ENCODE results near the gene SCMH1.
A peak's percentile ranks its signal among the peaks of the same experiment; 100 is the strongest.
"Not testable (repeated sequence)": the region's sequence is repeated elsewhere in the genome, so short reads cannot be mapped to it uniquely, and the experiment has no call there.

Gene SCMH1

DNA sequence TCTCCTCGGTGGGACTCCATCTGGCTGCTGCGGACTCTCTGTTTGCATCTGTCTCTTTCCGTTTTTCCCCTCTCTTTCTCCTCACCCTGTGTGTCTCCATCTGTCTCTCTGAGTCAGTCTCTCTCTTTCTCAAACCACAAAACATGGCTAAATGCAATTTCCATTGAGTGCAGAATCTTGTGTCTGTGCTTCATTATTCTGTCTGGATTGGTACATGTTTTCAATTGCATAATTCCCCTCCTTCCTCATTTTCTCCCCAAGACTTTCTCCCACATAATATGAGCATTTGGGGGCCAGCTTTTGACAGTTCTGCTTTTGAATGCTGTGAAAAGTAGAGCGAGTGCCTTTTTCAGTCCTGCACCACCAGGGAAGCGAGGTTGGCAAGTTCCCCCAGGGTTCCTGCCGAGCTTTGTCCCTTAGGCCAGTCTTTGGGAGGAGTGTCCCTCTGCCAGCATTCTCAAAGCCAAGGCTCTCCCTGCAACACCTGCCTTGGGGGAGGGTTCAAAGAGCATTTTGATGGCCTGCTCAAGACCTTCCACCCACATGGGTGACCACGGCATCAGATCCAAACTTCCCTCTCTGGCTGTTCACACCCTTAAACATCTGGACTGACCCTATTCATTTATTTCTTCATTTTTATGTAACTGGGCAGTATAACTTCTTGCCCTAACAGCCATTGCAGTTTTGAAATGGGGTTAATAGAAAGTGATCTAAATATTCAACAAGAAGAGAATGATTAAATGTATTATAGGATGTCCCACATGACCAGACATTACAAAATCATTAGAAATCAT lies 32.8 kb upstream of the SCMH1 start:
- FAIRE-seq (no peak), DNase-seq (ENCODE audit: insufficient read length, low spot score) (no peak)
- TF ChIP-seq POLR2A (IDR thresholded peaks at IDR 0.05; ENCODE audit: low read depth, low read length) = no peak

GRCh38 chr1:41272601-41273000 lies 30.5 kb upstream of the SCMH1 start:
- no peak for DNase-seq (ENCODE audit: insufficient read length, low spot score)

DNA sequence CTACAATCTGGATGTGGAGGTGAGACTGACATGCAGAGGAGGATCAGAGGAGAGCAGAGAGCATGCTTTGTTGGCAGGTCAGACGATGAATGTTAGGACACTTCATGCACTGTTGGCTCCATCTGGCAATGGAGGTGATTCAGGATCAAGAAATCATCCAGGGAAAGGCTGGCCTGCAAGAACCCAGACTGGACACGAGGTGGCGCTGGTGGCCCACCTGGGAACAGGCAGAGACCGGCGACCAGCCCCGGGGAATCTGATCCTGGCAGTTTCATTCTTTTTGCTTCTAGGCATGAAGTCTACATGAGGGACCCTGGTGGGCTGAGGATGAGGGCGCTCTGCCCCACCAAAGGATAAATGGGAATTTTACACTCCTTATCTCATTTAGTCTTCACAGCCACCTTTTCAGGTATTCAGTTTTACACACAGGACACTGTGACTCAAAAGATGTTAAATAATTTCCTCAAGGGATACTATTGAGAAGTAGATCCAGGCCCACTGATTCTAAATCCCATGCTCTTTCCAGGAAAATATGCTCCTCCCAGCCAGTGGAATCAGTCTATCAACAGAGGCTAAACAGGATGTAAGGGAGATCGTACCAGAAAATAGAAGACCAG lies 26.2 kb upstream of the SCMH1 start:
- TF ChIP-seq POLR2A (IDR thresholded peaks at IDR 0.05; ENCODE audit: low read depth, low read length) = no peak
- FAIRE-seq = peak; percentile 78
- DNase-seq (ENCODE audit: insufficient read length, low spot score) = peak; percentile 93

More at GRCh38 chr1:41272601-41273000, 30.5 kb upstream of the SCMH1 start:
- no peak for TF ChIP-seq POLR2A (IDR thresholded peaks at IDR 0.05; ENCODE audit: low read depth, low read length)
- no peak for FAIRE-seq

DNA sequence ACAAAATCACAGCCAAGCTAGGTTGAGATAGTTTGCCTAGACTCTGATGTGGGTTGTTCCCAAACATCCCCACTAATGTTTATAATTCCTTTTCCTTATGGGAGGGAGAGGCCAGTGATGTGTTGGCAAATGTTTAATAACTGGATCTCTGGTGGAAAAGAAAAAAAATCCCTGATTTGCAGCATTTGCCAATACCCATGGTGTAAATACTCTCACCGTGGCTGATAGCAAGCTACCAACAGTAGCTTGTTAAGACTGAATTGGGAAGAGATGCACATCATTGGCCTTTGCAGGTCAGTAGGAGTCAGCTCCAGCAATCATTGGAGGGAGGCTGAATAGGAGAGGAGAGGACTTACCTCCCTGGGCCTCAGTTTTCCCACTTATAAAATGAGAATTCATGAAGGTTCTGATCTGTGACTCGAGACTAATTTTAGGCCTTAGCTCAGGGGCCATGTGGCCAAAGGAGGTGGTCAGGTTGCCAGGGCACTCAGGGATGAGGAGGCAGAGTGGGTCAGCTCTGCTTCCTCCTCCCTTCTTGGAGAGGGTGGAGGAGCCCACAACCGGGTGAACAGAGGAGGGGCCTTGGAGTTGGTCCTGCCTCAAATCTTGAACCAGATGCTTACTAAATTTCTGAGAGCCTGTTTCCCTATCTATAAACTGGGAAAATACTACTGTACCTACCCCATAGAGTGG lies 20.0 kb upstream of the SCMH1 start:
- no peak for TF ChIP-seq POLR2A (IDR thresholded peaks at IDR 0.05; ENCODE audit: low read depth, low read length)
- no peak for FAIRE-seq

GRCh38 chr1:41260768-41261167 lies 18.7 kb upstream of the SCMH1 start:
- FAIRE-seq = no peak
- no peak for DNase-seq (ENCODE audit: insufficient read length, low spot score)
- TF ChIP-seq POLR2A (IDR thresholded peaks at IDR 0.05; ENCODE audit: low read depth, low read length) = no peak

More for the DNA sequence above, 20.0 kb upstream of the SCMH1 start:
- DNase-seq (ENCODE audit: insufficient read length, low spot score) = no peak

DNA sequence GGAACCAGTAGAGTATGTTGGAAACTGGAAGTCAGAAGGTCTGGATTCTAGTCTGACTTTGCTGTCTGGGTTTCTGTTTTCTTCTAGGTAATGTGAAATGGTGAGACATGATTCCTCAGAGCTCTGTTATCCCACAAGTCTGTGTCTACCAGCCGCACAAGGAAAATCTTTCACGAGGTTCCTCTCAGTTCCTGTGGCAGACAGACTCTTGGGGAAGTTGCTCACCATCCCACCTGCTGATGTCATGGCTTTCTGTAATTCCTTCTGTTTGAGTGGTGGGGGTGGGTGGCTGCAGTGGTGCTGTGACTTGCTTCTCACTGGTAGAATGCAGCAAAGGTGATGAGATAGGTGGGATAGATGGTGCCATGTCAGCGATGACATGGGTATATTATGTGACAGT lies 17.1 kb upstream of the SCMH1 start:
- TF ChIP-seq POLR2A (IDR thresholded peaks at IDR 0.05; ENCODE audit: low read depth, low read length) = no peak
- FAIRE-seq (no peak), DNase-seq (ENCODE audit: insufficient read length, low spot score) (no peak)

- DNase-seq (ENCODE audit: insufficient read length, low spot score) = no peak
- FAIRE-seq = no peak
- TF ChIP-seq POLR2A (IDR thresholded peaks at IDR 0.05; ENCODE audit: low read depth, low read length) = no peak
Measured at GRCh38 chr1:41255978-41256377, 13.9 kb upstream of the SCMH1 start.

GRCh38 chr1:41251120-41251519 lies 9.0 kb upstream of the SCMH1 start:
- not testable (repeated sequence) for FAIRE-seq; DNase-seq (ENCODE audit: insufficient read length, low spot score)

DNA sequence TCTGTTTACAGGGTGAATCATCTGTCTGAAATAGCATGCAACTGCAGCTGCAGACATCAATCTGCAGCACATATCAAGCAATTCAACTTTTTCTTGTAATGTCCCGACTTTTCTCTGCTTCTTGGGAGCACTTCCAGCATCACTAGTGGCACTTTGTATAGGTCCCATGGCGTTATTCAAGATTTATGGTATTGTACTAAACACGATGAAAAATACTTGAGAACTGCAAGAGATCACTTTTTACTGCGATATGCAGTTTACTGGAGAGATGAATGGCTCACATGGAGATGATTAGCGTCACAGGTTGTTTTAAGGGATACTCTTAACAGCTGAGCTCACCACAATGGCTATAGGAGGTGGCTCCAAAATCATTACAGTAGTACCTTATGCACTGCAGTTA lies 7.2 kb upstream of the SCMH1 start:
- FAIRE-seq (no peak), DNase-seq (ENCODE audit: insufficient read length, low spot score) (no peak)
- no peak for TF ChIP-seq POLR2A (IDR thresholded peaks at IDR 0.05; ENCODE audit: low read depth, low read length)

DNA sequence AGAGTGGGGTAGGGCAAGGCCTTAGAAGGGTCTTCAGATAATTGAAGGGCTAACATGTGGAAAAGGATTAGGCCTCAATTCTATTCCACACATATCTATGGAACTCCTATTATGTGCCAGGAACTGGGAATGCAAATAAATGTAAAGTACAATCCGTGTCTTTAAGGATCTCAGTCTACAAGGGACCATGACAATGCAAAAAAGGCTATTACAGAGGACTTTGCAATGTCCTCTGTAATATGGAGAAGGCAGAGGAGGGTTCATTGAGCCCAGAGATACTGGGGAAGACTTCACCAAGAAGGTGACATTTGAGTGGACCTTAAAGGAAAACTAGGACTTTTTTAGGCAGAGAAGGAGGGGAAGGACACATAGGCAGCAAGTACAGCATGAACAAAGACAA lies 4.5 kb upstream of the SCMH1 start:
- no peak for TF ChIP-seq POLR2A (IDR thresholded peaks at IDR 0.05; ENCODE audit: low read depth, low read length)
- FAIRE-seq (no peak), DNase-seq (ENCODE audit: insufficient read length, low spot score) (no peak)

- no peak for FAIRE-seq
- DNase-seq (ENCODE audit: insufficient read length, low spot score) = no peak
- TF ChIP-seq POLR2A (IDR thresholded peaks at IDR 0.05; ENCODE audit: low read depth, low read length) = no peak
Measured at GRCh38 chr1:41245659-41246058, 3.6 kb upstream of the SCMH1 start.

DNA sequence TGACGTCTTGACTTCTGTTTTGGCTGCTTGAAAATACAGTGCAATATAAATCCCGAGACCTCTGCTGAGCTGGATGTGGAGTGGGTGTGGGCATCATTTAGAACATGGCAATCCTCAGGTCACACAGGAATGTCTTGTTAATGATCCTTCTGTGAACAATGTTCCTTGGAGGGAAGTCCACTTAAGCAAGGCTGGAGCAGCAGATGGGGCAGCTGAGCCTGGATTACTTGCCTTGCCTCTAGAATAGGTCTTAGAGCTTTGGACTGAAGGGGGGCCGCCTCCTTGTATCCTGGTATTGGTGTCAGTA lies 926 bp upstream of the SCMH1 start:
- TF ChIP-seq POLR2A (IDR thresholded peaks at IDR 0.05; ENCODE audit: low read depth, low read length) = no peak
- FAIRE-seq (no peak), DNase-seq (ENCODE audit: insufficient read length, low spot score) (no peak)

DNA sequence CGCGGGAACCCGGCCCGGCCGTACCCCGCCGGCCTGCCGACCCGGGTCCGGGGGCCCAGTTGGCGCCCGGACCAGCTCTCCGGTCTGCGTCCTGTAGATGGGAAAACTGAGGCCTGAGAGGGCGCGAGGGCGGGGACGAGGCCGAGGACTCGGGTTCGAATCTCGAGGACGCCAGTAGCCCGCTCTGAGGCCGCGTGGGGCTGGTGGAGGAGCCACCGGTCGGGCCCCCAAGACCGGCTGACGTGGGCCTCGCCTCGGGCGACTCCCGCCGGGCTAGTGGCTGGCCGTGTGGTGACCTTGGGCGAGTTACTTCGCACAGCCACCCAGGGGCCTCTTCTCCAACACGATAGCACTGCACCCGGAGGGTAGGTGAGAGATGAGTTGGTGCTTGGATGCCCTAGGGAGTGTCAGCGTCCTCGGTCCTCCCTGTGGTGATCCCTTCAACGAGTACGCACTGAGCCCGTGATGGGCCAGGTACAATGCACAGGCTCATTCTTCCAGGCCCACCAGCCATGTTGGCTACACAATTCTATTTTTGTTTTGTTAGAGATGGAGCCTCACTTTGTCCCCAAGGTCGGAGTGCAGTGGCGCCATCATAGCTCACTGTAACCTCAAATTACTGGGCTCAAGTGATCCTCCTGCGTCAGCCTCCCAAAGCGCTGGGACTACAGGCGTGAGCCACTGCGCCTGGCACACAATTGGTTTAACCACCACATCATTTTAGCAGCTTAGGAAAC lies 404 bp upstream of the SCMH1 start:
- FAIRE-seq (no peak), DNase-seq (ENCODE audit: insufficient read length, low spot score) (peak; percentile 52)

GRCh38 chr1:41241354-41241748 lies 755 bp downstream of the SCMH1 start:
- FAIRE-seq (no peak), DNase-seq (ENCODE audit: insufficient read length, low spot score) (peak; percentile 80)
- peak; percentile 38; the same call in 1 of the 2 replicates for TF ChIP-seq POLR2A (IDR thresholded peaks at IDR 0.05; ENCODE audit: low read depth, low read length)

More for the DNA sequence above, 404 bp upstream of the SCMH1 start:
- TF ChIP-seq POLR2A (IDR thresholded peaks at IDR 0.05; ENCODE audit: low read depth, low read length) = no peak; the same call in 1 of the 2 replicates

Data from H54 (cell line).